Measurements from ENCODE around the gene DIP2C.

DNA sequence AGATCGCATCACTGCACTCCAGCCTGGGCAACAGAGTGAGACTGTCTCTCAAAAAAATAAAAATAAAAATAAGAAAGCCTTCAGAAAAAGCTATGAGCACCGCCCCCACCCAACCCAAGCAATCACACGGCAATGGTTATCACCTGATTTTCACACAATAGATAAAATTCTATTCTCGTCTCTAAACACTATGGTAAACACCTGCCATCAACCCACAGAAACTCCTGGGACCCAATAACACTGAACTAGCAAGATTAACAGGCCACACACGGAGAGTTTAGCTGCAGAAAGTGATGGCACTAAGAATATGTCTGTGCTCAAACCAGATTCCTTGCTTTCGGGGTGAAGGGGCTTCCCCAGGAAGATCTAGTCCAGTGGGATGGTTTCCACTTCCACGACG, 173.8 kb downstream of the DIP2C start:
- TF ChIP-seq, protein P1, sequence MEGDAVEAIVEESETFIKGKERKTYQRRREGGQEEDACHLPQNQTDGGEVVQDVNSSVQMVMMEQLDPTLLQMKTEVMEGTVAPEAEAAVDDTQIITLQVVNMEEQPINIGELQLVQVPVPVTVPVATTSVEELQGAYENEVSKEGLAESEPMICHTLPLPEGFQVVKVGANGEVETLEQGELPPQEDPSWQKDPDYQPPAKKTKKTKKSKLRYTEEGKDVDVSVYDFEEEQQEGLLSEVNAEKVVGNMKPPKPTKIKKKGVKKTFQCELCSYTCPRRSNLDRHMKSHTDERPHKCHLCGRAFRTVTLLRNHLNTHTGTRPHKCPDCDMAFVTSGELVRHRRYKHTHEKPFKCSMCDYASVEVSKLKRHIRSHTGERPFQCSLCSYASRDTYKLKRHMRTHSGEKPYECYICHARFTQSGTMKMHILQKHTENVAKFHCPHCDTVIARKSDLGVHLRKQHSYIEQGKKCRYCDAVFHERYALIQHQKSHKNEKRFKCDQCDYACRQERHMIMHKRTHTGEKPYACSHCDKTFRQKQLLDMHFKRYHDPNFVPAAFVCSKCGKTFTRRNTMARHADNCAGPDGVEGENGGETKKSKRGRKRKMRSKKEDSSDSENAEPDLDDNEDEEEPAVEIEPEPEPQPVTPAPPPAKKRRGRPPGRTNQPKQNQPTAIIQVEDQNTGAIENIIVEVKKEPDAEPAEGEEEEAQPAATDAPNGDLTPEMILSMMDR (IDR thresholded peaks at IDR 0.05), result no peak
- no peak for TF ChIP-seq POLR2A (IDR thresholded peaks at IDR 0.05)
- no peak for TF ChIP-seq POLR2AphosphoS5 (IDR thresholded peaks at IDR 0.05; ENCODE audit: insufficient read depth in 1 of 2, low read depth in 1 of 2)
